ENCODE data around the gene ABHD3. TPM values are rescaled to one million over a fixed set of nuclear protein-coding genes. Genes with fewer than 3 reads are reported as not detected.
A peak's percentile ranks its signal among the peaks of the same experiment; 100 is the strongest.

The ABHD3 gene
- total RNA-seq, 4 donors from 2014 or later, result 3.8 to 4.5 (median 4.2) TPM

GRCh38 chr18:21669736-21670285 lies 34.8 kb downstream of the ABHD3 start:
- ATAC-seq, result peak in 1 of 2 donors; percentile 14
- intact Hi-C loops (cut with DNase I; ENCODE audit: low total_unique reads), result no loop called here
- peaks cover 3 to 14% of the 10 kb centered on the region in 2 donors for H3K4me1 ChIP-seq
- no peak overlapping the region for H3K4me3 ChIP-seq
- H3K27ac ChIP-seq, result peak overlapping the region in 1 of 4 donors; percentile 18
- no peaks in the 10 kb centered on the region for H3K9me3 ChIP-seq
- in situ Hi-C loops (cut with MboI; ENCODE audit: low sequenced_read_pairs in 4 of 4), result no loop called here
- no peak for DNase-seq
- H3K36me3 ChIP-seq, result no peaks in the 10 kb centered on the region
- TF ChIP-seq POLR2A (IDR thresholded peaks at IDR 0.05) (no peak), CTCF (IDR thresholded peaks at IDR 0.05 in 4 of 5, conservative IDR thresholded peaks at IDR 0.05 in 1 of 5) (no peak)
- H3K27me3 ChIP-seq, result no peaks in the 10 kb centered on the region

- TF ChIP-seq POLR2A (IDR thresholded peaks at IDR 0.05) (no peak), CTCF (IDR thresholded peaks at IDR 0.05 in 4 of 5, conservative IDR thresholded peaks at IDR 0.05 in 1 of 5) (no peak)
- intact Hi-C loops (cut with DNase I; ENCODE audit: low total_unique reads), result no loop called here
These were observed 40.5 kb downstream of the ABHD3 start for GRCh38 chr18:21664069-21664468.

GRCh38 chr18:21663578-21663977 lies 41.0 kb downstream of the ABHD3 start:
- Histone ChIP-seq H3K36me3 (no peaks in the 10 kb centered on the region), H3K4me3 (no peak overlapping the region), H3K4me1 (no peaks in the 10 kb centered on the region), H3K9me3 (no peaks in the 10 kb centered on the region), H3K27ac (no peak overlapping the region), H3K27me3 (no peaks in the 10 kb centered on the region)
- TF ChIP-seq CTCF (IDR thresholded peaks at IDR 0.05 in 4 of 5, conservative IDR thresholded peaks at IDR 0.05 in 1 of 5) (no peak), POLR2A (IDR thresholded peaks at IDR 0.05) (no peak)
- no peak for ATAC-seq
- intact Hi-C loops (cut with DNase I; ENCODE audit: low total_unique reads), result no loop called here
- peak in 1 of 2 donors; percentile 29 for DNase-seq
- in situ Hi-C loops (cut with MboI; ENCODE audit: low sequenced_read_pairs in 4 of 4), result no loop called here

More at GRCh38 chr18:21664069-21664468, 40.5 kb downstream of the ABHD3 start:
- DNase-seq, result no peak
- H3K4me1 ChIP-seq, result no peaks in the 10 kb centered on the region
- H3K27ac ChIP-seq, result no peak overlapping the region
- no peaks in the 10 kb centered on the region for H3K36me3 ChIP-seq
- in situ Hi-C loops (cut with MboI; ENCODE audit: low sequenced_read_pairs in 4 of 4), result no loop called here
- no peak for ATAC-seq
- H3K9me3 ChIP-seq, result no peaks in the 10 kb centered on the region
- H3K4me3 ChIP-seq, result no peak overlapping the region
- H3K27me3 ChIP-seq, result no peaks in the 10 kb centered on the region

- peaks cover 0 to 9% of the 10 kb centered on the region in 2 donors for H3K36me3 ChIP-seq
- no peak for DNase-seq
- no peak overlapping the region for H3K27ac ChIP-seq
- in situ Hi-C loops (cut with MboI; ENCODE audit: low sequenced_read_pairs in 4 of 4), result no loop called here
- no peaks in the 10 kb centered on the region for H3K27me3 ChIP-seq
- no peak overlapping the region for H3K4me3 ChIP-seq
- no peaks in the 10 kb centered on the region for H3K9me3 ChIP-seq
- TF ChIP-seq CTCF (IDR thresholded peaks at IDR 0.05 in 4 of 5, conservative IDR thresholded peaks at IDR 0.05 in 1 of 5) (no peak), POLR2A (IDR thresholded peaks at IDR 0.05) (no peak)
- ATAC-seq, result no peak
- intact Hi-C loops (cut with DNase I; ENCODE audit: low total_unique reads), result no loop called here
- H3K4me1 ChIP-seq, result no peaks in the 10 kb centered on the region
These were observed 42.0 kb downstream of the ABHD3 start for GRCh38 chr18:21662581-21662980.

GRCh38 chr18:21660078-21660477 lies 44.5 kb downstream of the ABHD3 start:
- intact Hi-C loops (cut with DNase I; ENCODE audit: low total_unique reads) (no loop called here), in situ Hi-C loops (cut with MboI; ENCODE audit: low sequenced_read_pairs in 4 of 4) (no loop called here)
- no peak overlapping the region for H3K4me3 ChIP-seq
- no peaks in the 10 kb centered on the region for H3K27me3 ChIP-seq
- no peaks in the 10 kb centered on the region for H3K4me1 ChIP-seq
- ATAC-seq (no peak), DNase-seq (no peak)
- no peak overlapping the region for H3K27ac ChIP-seq
- no peaks in the 10 kb centered on the region for H3K9me3 ChIP-seq
- peaks cover 0 to 22% of the 10 kb centered on the region in 2 donors for H3K36me3 ChIP-seq
- TF ChIP-seq POLR2A (IDR thresholded peaks at IDR 0.05) (no peak), CTCF (IDR thresholded peaks at IDR 0.05 in 4 of 5, conservative IDR thresholded peaks at IDR 0.05 in 1 of 5) (no peak)

Data from gastrocnemius medialis (tissue), 4 donors.